Neural cell (in vitro differentiated cells): ENCODE results near the gene CABLES1.

Source experiments
- CTCF ChIP-seq: fragments of 450-650 bp; IDR thresholded peaks from 2 replicates; pipeline ENCODE4 v1.5.1; 2014; ENCODE audit warnings: antibody characterized with exemption, mild to moderate bottlenecking, moderate library complexity; ENCODE audit not compliant: poor library complexity, severe bottlenecking
- MXI1 ChIP-seq: fragments of 450-650 bp; conservative IDR thresholded peaks from 2 replicates; pipeline ENCODE4 v1.6.1; 2014; ENCODE audit warnings: antibody characterized with exemption, mild to moderate bottlenecking; ENCODE audit not compliant: poor library complexity, severe bottlenecking
- POLR2AphosphoS5 ChIP-seq: IDR thresholded peaks from 2 replicates; pipeline ENCODE4 v1.6.1; 2012

- TF ChIP-seq MXI1 (no peak), POLR2AphosphoS5 (no peak), CTCF (no peak)
Observed at GRCh38 chr18:23101861-23102432, 33.3 kb upstream of the CABLES1 start.
